ENCODE measurements around the gene ACSL3. TPM values are rescaled to one million over a fixed set of nuclear protein-coding genes. Genes with fewer than 3 reads are reported as not detected.

The ACSL3 gene
- total and polyA plus RNA-seq, 2 experiments from 2014 or later, result 48.6 to 61.5 TPM

DNA sequence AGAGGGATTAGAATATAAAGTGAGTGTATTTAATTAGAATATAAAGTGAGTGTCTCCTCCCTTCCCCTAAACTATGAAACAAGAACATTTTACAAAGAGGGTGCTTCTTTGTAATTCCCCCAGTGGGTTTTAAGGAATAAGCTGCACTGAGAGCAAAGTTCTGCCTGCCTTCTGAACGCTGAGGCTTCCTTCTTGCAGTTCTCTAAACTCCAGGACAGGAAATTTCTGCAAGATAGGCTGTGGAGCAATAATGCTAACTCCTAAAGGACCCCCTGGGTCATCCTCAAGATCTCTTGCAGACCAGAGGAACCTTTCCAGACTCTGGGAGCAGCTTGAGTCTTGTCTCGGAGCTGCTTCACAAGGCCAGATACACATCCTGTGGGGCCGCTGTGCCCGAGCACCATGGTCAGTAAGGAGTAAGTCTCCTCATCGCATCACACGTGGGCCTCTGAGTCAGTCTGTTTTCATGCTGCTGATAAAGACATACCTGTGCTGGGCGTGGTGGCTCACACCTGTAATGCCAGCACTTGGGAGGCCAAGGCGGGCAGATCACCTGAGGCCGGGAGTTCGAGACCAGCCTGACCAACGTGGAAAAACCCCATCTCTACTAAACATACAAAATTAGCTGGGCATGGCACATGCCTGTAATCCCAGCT, 103.7 kb downstream of the ACSL3 start:
- Histone ChIP-seq H4K20me1 (ENCODE audit: insufficient read depth) (no peaks in the 10 kb centered on the region), H3K4me3 (no peak overlapping the region), H3K9me2 (ENCODE audit: insufficient read depth) (no peaks in the 10 kb centered on the region), H3K4me1 (ENCODE audit: insufficient read depth) (peaks cover 15% of the 10 kb centered on the region), H3F3A (ENCODE audit: insufficient read depth) (0 out of 2 replicates have a peak, but pooled peaks cover 5% of the 10 kb centered on the region), H3K4me2 (ENCODE audit: unreplicated experiment) (no peak overlapping the region), H3K79me2 (ENCODE audit: insufficient read depth) (no peaks in the 10 kb centered on the region), H3K27ac (no peak overlapping the region), H3K36me3 (ENCODE audit: low read depth) (no peaks in the 10 kb centered on the region), H3K9me3 (ENCODE audit: low read depth) (no peaks in the 10 kb centered on the region), H3K27me3 (replicated peaks; ENCODE audit: insufficient read depth) (no peaks in the 10 kb centered on the region), H3K9ac (no peak overlapping the region), H2AFZ (no peak overlapping the region)
- 79 to 83% methylated on average over 11 of the region's 11 CpGs for whole genome bisulfite sequencing, 2 experiments (ENCODE audit: low coverage in 1 of 2, low lambda C conversion rate in 2 of 2, missing lambda C conversion rate in 2 of 2)
- in situ Hi-C loops (cut with MboI), result no loop called here
- DNase-seq, result no peak
- TF ChIP-seq EZH2 (IDR thresholded peaks at IDR 0.05; ENCODE audit: insufficient read depth, poor library complexity, severe bottlenecking), result no peak
- TF ChIP-seq EZH2phosphoT487 (IDR thresholded peaks at IDR 0.05; ENCODE audit: insufficient read depth, low read depth), result no peak

DNA sequence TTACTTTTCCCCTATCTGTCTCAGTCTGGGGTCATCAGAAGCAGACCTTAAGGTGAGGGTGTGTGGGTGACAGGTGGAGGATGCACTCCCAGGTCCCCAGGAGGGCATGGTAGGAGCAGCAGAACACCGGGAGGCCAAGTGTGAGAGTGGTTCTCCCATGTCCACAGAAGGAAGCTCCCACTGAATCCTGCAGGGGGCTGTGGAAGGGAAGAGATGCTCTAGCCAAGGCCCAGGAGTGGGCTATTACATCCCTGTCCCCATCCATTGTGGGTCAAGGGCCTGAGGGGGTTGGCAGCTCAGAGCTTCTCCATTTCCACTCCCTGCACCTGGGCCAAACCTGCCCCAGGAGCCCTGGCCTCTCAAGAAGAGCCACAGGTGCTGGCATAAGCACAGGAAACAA, 104.7 kb downstream of the ACSL3 start:
- H2AFZ ChIP-seq, result no peak overlapping the region
- no peaks in the 10 kb centered on the region for H3K27me3 ChIP-seq (replicated peaks; ENCODE audit: insufficient read depth)
- H3K9me2 ChIP-seq (ENCODE audit: insufficient read depth), result no peaks in the 10 kb centered on the region
- H3K79me2 ChIP-seq (ENCODE audit: insufficient read depth), result no peaks in the 10 kb centered on the region
- H3K4me1 ChIP-seq (ENCODE audit: insufficient read depth), result peaks cover 7% of the 10 kb centered on the region
- WGBS, 2 experiments (ENCODE audit: low coverage in 1 of 2, low lambda C conversion rate in 2 of 2, missing lambda C conversion rate in 2 of 2), result 36 to 57% methylated on average over 1 of the region's 1 CpG
- H3K36me3 ChIP-seq (ENCODE audit: low read depth), result no peaks in the 10 kb centered on the region
- no peak overlapping the region for H3K9ac ChIP-seq
- DNase-seq, result no peak
- H3K4me3 ChIP-seq, result no peak overlapping the region
- TF ChIP-seq EZH2 (IDR thresholded peaks at IDR 0.05; ENCODE audit: insufficient read depth, poor library complexity, severe bottlenecking) (no peak), EZH2phosphoT487 (IDR thresholded peaks at IDR 0.05; ENCODE audit: insufficient read depth, low read depth) (no peak)
- H3F3A ChIP-seq (ENCODE audit: insufficient read depth), result no peaks in the 10 kb centered on the region
- no peaks in the 10 kb centered on the region for H4K20me1 ChIP-seq (ENCODE audit: insufficient read depth)
- H3K27ac ChIP-seq, result no peak overlapping the region
- no peak overlapping the region for H3K4me2 ChIP-seq (ENCODE audit: unreplicated experiment)
- in situ Hi-C loops (cut with MboI), result no loop called here
- H3K9me3 ChIP-seq (ENCODE audit: low read depth), result no peaks in the 10 kb centered on the region

DNA sequence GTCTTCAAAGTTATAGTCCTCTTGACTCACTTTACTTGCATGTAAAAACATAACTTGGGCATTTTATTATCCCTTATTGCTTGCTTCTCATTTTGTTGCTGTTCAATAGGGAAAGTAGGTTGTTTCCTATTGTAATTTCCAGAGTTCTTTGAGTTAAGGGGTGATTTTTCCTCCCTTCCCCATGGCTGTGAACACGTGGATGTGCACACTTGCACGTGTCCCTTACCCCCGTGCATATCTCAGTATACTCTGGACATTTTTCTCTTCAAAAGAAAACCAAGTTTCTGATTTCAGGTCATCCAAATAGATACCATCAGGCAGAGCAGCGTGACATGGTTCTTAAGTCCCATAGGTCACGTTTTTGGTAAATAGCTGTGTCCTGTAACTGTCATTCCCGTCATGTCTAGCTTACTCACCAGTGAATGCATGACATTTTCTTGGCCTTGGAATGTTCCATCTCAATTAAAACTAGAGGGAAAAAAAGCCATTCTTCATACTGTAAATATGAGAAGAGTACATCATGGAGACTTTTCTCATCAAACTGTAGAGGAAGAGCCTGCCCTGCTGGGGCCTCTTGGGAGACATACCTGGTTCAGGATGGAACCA, 107.8 kb downstream of the ACSL3 start:
- no peak overlapping the region for H3K4me3 ChIP-seq
- H3K9ac ChIP-seq, result no peak overlapping the region
- H3K36me3 ChIP-seq (ENCODE audit: low read depth), result no peaks in the 10 kb centered on the region
- H3K9me3 ChIP-seq (ENCODE audit: low read depth), result no peaks in the 10 kb centered on the region
- no peak overlapping the region for H2AFZ ChIP-seq
- no peak for TF ChIP-seq EZH2 (IDR thresholded peaks at IDR 0.05; ENCODE audit: insufficient read depth, poor library complexity, severe bottlenecking)
- TF ChIP-seq EZH2phosphoT487 (IDR thresholded peaks at IDR 0.05; ENCODE audit: insufficient read depth, low read depth), result no peak
- WGBS, 2 experiments (ENCODE audit: low coverage in 1 of 2, low lambda C conversion rate in 2 of 2, missing lambda C conversion rate in 2 of 2), result 88 to 93% methylated on average over 6 of the region's 6 CpGs
- H3K9me2 ChIP-seq (ENCODE audit: insufficient read depth), result no peaks in the 10 kb centered on the region
- no peaks in the 10 kb centered on the region for H3K27me3 ChIP-seq (replicated peaks; ENCODE audit: insufficient read depth)
- H3F3A ChIP-seq (ENCODE audit: insufficient read depth), result no peaks in the 10 kb centered on the region
- no peak overlapping the region for H3K4me2 ChIP-seq (ENCODE audit: unreplicated experiment)
- no peaks in the 10 kb centered on the region for H3K79me2 ChIP-seq (ENCODE audit: insufficient read depth)
- DNase-seq, result no peak
- no peak overlapping the region for H3K27ac ChIP-seq
- H4K20me1 ChIP-seq (ENCODE audit: insufficient read depth), result no peaks in the 10 kb centered on the region
- in situ Hi-C loops (cut with MboI), result no loop called here
- peaks cover 13% of the 10 kb centered on the region for H3K4me1 ChIP-seq (ENCODE audit: insufficient read depth)

DNA sequence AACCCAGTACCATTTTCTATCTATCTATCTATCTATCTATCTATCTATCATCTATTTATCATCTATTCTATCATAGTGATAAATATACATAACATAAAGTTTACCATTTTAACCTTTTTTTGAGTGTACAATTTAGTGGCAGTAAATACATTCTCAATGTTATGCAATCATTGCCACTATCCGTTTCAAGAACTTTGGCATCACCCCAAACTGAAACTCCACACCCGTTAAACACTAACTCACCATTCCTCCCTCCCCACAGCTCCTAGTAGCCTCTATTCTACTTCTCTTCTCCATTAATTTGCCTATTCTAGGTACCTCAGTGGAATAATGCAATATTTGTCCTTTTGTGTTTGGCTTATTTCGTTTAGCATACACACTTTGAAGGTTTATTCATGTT, 108.7 kb downstream of the ACSL3 start:
- Histone ChIP-seq H3K4me1 (ENCODE audit: insufficient read depth) (peaks cover 13% of the 10 kb centered on the region), H3K4me3 (no peak overlapping the region), H3K79me2 (ENCODE audit: insufficient read depth) (no peaks in the 10 kb centered on the region), H3K27me3 (replicated peaks; ENCODE audit: insufficient read depth) (no peaks in the 10 kb centered on the region), H2AFZ (no peak overlapping the region), H3K27ac (no peak overlapping the region), H4K20me1 (ENCODE audit: insufficient read depth) (no peaks in the 10 kb centered on the region), H3K9ac (no peak overlapping the region), H3F3A (ENCODE audit: insufficient read depth) (no peaks in the 10 kb centered on the region), H3K4me2 (ENCODE audit: unreplicated experiment) (no peak overlapping the region), H3K9me3 (ENCODE audit: low read depth) (no peaks in the 10 kb centered on the region), H3K36me3 (ENCODE audit: low read depth) (no peaks in the 10 kb centered on the region), H3K9me2 (ENCODE audit: insufficient read depth) (no peaks in the 10 kb centered on the region)
- in situ Hi-C loops (cut with MboI), result no loop called here
- peak; percentile 76 for DNase-seq
- TF ChIP-seq EZH2 (IDR thresholded peaks at IDR 0.05; ENCODE audit: insufficient read depth, poor library complexity, severe bottlenecking) (no peak), EZH2phosphoT487 (IDR thresholded peaks at IDR 0.05; ENCODE audit: insufficient read depth, low read depth) (no peak)
- 26 to 33% methylated on average over 3 of the region's 3 CpGs for WGBS, 2 experiments (ENCODE audit: low coverage in 1 of 2, low lambda C conversion rate in 2 of 2, missing lambda C conversion rate in 2 of 2)

All from GM23248 (cell line).